HL-60/S4 (cell line): ENCODE measurements around the gene LRRC57.

Source experiments
- in situ Hi-C: fragments of 300-500 bp; cut with MboI; formaldehyde crosslinking; loops from 2 replicates; pipeline ENCODE4 v1.14.3; 2022; ENCODE audit warnings: low sequenced_read_pairs

LRRC57 gene

DNA sequence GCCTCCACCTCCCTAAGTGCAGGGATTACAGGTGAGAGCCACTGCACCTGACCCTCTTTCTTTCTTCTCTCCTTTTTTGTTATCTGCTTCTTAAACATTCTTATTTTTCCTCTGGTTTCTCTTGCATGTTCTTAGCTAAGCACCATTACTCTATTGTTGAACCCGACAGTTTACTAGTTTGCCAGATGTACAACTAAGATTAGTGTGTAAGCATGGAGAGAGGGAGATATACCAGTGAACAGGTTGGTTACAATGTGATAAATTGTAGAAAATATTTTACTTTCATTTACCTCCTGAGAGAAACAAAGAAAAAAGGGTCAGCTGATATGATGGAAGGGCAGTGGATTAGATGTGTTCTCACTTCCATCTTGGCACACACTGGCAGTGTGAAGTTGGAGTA lies 5.0 kb upstream of the LRRC57 start:
- in situ Hi-C loops: no loop called here

- in situ Hi-C loops: no loop called here
Measured at GRCh38 chr15:42549741-42550392, 1.3 kb upstream of the LRRC57 start.

DNA sequence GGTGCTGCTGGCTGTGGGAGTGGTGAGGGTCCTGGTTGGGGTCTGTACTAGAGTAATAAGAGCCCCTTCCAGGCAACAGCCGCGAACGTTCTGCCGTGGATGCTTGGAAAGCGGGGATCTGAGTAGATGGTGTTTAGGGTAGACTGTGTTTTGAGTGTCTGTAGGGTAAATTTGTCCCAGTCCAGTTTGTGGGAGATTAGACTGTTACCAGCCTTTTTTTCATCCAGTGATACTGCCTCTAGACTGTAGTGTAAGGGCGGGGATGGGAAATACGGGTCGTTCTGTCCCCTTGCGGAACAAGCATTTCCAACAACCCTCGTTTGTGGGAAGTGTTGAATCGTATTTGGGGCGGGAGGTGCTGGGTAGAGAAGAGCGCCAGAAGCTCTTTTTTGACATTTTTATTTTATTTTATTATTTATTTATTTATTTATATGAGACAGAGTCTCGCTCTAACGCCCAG lies 469 bp upstream of the LRRC57 start:
- in situ Hi-C loops: no loop called here

DNA sequence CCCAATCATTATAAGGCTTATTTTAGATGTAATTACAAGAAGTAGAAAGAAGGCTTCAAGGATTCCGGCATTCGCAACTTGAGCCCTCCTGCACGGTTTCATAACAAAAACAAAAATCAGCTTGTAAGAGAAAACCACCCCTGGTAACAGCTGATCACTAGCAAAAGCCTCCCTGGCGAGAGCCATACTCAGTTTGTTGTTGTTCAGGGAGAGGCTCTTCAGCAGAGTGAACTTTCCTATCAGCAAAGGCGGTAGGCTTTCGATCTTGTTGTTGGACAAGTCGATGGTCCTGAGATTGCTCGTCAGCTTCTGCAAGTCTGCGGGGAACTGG lies 710 bp downstream of the LRRC57 start:
- in situ Hi-C loops: no loop called here

- in situ Hi-C loops: no loop called here
Measured at GRCh38 chr15:42544853-42545629, 3.6 kb downstream of the LRRC57 start.

GRCh38 chr15:42533246-42533645 lies 15.3 kb downstream of the LRRC57 start:
- in situ Hi-C loops: no loop called here

GRCh38 chr15:42528970-42529369 lies 19.6 kb downstream of the LRRC57 start:
- in situ Hi-C loops: no loop called here

- in situ Hi-C loops: no loop called here
Measured at GRCh38 chr15:42523331-42523730, 25.3 kb downstream of the LRRC57 start.

DNA sequence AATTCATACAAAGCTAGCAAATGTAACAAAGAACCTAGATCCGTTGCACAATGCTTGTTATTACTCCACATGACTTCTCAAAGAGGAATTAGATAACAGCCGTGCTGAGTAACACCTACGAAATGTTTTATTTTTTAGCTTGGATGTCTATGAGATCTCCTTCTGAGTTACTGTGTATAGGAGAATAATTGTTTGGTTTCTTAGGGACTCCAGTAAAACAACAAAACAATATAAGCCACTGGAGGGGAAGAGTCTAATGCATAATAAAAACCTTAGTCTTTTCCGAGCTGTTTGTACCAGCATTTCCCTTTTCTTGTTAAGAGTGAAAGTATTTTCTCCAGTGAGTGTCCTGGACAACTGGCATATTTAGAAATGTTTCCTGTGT lies 37.6 kb downstream of the LRRC57 start:
- in situ Hi-C loops: no loop called here

GRCh38 chr15:42510258-42511006 lies 38.2 kb downstream of the LRRC57 start:
- in situ Hi-C loops: no loop called here

DNA sequence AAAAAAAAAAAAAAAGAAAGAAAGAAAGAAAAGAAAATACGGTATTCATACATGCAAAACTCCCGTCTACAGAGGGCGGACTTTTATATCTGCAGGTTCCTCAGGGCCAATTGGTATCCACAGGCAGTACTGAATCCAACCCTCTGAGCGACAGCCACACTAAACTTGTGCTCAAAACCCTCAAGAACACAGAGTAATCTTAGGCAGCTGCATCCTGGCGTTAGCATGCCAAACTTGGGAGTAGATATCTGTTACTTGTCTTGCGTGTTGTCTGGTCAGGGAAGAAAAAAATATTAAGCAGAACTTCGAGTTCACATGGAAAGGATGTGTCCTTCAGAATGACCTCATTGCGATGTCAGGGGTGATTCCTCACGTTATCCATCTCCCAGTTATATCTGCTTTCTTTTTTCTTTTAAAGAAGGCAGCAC lies 40.3 kb downstream of the LRRC57 start:
- in situ Hi-C loops: no loop called here

DNA sequence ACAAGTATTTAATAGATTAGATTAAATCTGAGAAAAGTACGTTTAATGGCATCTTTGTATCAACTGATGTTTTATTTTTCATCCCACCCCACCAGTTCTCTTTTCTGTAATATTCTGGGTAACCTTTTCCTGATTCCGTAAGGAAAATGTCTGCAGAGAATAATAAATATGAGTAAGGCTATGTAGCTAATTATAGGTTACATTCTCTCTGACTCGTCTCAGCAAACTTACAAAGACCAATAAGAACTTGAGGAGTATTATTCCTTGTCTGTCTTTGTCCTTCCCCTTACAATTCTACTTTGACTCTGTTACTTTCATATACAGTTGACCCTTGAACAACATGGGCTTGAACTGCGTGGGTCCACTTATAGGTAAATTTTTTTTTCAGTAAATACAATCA lies 41.1 kb downstream of the LRRC57 start:
- in situ Hi-C loops: no loop called here

DNA sequence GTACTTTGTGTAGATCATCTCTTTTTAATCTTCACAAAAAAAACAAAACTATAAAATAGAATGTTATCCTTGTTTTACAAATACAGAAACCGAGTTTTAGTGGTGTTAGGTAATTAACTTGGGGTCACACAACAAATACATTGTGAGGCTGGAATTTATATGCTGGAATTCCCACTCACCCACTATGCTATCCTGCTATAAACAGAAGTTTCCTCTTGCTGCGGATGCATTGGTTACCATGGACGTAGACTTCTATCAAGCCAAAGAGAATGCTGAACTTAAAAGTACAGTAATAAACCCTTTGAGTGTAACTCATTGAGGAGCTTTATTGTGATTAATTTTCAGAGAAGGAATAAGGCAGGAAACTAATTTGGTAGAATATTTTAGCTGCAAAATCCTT lies 44.0 kb downstream of the LRRC57 start:
- in situ Hi-C loops: no loop called here

GRCh38 chr15:42503825-42504224 lies 44.8 kb downstream of the LRRC57 start:
- in situ Hi-C loops: no loop called here

GRCh38 chr15:42502477-42502876 lies 46.1 kb downstream of the LRRC57 start:
- in situ Hi-C loops: no loop called here

DNA sequence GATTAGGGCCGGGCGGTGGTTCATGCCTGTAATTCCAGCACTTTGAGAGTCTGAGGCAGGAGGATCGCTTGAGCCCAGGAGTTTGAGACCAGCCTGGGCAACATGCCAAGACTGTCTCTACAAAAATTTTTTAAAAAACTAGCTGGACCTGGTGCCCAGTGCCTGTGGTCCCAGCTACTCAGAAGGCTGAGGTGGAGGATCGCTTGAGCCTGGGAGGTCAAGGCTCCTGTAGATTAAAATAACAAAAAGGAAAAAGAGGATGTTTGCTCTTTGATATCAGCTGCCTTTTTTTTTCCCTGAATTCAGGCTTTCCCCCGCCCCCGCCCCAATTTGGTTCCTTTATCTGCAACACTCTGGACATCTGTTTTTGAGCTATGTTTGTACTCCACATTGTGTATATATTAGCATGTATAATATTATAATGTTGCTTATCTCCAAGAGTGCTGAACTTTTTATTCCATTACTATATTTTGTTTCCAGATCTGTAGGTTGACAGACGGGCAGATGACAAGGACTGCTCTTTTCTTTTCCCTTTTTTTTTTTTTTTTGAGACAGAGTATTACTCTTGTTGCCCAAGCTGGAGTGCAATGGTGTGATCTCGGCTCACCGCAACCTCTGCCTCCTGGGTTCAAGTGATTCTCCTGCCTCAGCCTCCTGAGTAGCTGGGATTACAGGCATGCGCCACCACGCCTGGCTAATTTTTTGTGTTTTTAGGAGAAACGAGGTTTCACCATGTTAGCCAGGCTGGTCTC lies 48.6 kb downstream of the LRRC57 start:
- in situ Hi-C loops: no loop called here

DNA sequence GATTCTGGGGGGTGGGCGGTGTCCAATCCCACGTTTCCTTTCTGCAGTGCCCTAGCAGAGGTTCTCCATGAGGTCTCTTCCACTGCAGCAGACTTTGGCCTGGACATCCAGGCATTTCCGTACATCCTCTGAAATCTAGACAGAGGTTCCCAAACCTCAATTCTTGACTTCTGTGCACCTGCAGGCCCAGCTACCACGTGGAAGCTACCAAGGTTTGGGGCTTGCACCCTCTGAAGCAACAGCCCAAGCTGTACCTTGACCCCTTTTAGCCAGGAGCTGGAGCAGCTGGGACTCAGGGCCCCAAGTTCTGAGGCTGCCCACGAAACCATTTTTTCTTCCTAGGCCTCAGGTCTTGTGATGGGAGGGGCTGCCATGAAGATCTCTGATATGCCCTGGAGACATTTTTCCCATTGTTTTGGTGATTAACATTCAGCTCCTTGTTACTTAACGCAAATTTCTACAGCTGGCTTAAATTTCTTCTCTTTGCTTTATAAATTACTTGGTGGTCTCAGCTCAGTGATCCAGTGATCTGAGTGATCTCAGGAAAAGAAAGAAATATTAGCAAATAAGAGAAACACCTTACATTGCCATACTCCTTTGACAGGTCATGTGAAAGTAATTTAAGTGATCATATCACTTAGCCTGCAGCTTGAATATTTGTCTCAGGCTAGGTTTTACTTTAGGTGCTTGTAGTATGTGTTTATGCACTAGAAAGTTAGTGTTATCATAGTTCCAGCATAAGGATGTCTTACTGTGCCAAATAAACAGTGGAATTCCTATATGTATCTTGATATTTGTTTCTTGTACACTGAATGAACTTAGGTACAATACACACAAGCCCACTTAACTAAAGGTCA lies 50.2 kb downstream of the LRRC57 start:
- in situ Hi-C loops: no loop called here

- in situ Hi-C loops: no loop called here
Measured at GRCh38 chr15:42495361-42496212, 53.0 kb downstream of the LRRC57 start, which contains the start of gene SNAP23. Gene SNAP23, plus strand, starts transcription at chr15:42495634. Its CDS starts 16,213 bp downstream, at chr15:42511847.

DNA sequence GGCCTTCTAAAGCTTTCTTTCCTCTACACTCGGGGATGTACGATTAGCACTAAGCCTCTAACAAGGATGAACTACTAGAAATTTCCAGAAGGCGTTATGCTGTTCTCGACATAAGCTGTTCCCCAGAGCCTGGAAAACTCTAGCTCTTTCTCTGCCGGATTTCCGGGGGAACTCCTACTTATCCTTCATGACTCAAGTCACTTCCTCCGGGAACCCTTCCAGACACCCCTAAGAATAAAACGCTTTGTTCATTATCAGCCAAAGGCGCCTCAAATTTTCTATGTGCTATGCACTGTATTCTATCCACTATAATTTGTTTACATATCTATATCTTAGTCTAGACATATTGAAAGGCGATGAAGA lies 53.6 kb downstream of the LRRC57 start:
- in situ Hi-C loops: no loop called here
